GM21528 (cell line): ENCODE measurements around the gene TEX28.
"Not testable (repeated sequence)": the region's sequence is repeated elsewhere in the genome, so short reads cannot be mapped to it uniquely, and the experiment has no call there.

Experiments used
- ATAC-seq: cut with Tn5 transposase; IDR thresholded peaks from one replicate; pipeline ENCODE4 v1.9.1; 2021; ENCODE audit warnings: mild to moderate bottlenecking, moderate library complexity; ENCODE audit not compliant: unreplicated experiment, low FRiP score

TEX28 gene

DNA sequence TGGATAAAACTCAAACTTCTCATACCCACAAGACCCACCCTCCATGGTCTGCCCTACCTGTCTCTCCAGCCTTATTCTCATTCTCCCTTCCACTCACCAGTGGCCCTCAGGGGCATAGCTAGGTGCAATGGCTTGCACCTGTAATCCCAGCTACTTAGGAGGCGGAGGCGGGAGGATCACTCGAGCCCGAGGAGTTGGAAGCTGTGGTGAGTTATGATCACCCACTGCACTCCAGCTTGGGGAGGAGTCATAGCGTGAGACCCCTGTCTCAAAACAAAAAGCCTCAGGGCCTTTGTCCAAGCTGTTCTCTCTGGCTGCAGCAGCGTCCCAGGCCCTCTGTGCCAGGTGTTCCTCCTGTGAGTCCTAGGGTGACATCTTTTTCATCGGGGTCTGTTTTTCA is 17.2 kb upstream of the TEX28 start:
- no peak for ATAC-seq

- no peak for ATAC-seq
Measured at GRCh38 chrX:154310616-154311536, 16.0 kb upstream of the TEX28 start.

- no peak for ATAC-seq
Measured at GRCh38 chrX:154309041-154309775, 14.3 kb upstream of the TEX28 start.

GRCh38 chrX:154308108-154308946 is 13.4 kb upstream of the TEX28 start:
- no peak for ATAC-seq

DNA sequence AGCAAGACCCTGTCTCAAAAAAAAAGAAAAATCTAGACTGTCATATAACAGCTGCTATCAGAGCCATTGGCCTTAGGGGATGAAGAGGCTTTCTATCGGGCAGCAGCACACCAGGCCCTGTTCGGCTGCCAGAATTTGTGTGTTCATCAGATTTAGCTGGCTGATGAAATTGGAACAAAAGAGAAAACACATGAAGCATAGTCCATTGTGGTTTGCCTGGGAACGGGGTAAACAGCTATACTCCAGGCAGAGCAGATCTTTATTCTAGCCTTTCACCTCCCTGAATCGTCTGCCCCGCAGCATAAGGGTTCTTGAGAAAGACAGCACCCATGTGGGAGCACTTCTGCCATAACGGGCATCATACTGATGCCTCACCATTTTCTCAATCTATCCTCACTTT is 12.3 kb upstream of the TEX28 start:
- ATAC-seq, result no peak

DNA sequence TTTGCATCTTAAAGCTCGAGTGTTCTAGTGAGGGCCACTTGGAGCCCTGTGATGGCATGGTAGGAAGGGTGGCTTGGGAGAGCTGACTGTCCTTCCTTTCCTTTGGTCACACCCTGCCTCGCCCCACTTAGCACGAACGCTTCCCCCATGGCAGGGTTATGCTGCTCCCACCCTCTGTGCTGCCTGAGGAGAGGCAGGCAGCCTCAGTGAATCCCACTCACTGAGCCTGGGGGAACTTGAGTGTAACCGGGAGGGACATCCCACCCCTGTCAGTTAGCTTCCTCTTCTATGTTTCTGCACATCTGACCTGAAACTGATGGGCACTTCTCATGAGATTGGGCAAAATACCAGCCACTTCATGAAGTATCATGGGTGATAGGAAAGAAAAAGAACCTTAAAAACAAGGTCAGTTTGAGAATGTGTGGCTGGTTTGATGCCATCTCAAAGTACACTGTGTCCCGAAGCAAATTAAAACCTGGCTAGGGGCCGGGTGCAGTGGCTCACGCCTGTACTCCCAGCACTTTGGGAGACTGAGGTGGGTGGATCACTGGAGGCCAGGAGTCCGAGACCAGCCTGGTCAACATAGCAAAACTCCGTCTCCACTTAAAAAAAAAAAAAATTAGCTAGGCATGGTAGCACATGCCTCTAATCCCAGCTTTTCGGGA is 10.7 kb upstream of the TEX28 start:
- no peak for ATAC-seq

GRCh38 chrX:154304846-154305245 is 9.9 kb upstream of the TEX28 start:
- no peak for ATAC-seq

DNA sequence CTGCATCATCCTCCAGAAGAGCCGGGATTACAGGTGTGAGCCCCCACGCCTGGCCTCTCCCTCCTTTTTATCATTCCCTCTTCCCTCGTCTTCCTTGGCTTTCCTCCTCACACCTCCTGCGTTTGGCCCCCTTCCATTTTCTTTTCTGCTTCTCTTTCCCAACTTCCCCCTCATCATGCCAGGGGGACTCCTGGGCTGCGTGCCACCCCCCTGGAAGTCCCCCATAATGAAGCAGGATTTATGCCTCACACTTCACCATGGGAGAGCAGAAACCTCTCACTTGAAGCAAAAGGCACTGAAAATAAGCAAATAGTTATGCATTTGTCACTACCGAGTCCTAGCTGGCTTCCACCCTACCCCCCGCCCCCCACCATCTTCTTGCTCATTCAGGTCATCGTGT is 8.6 kb upstream of the TEX28 start:
- ATAC-seq, result no peak

DNA sequence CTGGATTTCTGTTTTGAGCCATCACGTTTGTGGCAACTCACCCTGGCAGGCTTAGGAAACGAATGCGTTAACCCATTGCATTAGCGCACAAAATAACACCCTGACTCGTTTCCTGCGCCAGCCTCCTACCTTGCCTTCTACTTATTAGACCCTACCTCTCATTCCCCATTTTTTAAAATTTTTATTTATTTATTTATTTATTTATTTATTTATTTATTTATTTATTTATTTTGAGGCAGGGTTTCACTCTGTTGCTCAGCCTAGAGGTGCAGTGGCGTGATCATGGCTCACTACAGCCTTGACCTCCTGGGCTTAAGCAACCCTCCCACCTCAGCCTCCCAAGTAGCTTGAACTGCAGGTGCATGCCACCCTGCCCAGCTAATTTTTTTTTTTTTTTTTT is 8.1 kb upstream of the TEX28 start:
- ATAC-seq, result not testable (repeated sequence)

GRCh38 chrX:154300816-154301215 is 5.9 kb upstream of the TEX28 start:
- ATAC-seq, result no peak

- no peak for ATAC-seq
Measured at GRCh38 chrX:154298312-154298711, 3.4 kb upstream of the TEX28 start.

DNA sequence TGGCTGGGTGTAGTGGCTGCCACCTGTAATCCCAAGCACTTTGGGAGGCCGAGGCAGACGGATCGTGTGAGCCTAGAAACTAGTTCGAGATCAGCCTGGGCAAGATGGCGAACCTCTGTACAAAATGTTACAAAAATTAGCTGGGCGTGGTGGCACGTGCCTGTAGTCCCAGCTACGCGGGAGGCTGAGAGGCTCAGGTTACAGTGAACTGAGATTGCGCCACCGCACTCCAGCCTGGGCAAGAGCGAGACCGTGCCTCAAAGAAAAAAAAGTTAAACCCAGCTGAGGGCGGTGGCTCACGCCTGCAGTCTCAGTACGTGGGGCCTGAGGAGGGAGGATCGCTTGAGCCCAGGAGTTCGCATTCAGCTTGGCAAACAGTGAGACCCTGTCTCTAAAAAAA is 1.8 kb upstream of the TEX28 start:
- ATAC-seq, result no peak

DNA sequence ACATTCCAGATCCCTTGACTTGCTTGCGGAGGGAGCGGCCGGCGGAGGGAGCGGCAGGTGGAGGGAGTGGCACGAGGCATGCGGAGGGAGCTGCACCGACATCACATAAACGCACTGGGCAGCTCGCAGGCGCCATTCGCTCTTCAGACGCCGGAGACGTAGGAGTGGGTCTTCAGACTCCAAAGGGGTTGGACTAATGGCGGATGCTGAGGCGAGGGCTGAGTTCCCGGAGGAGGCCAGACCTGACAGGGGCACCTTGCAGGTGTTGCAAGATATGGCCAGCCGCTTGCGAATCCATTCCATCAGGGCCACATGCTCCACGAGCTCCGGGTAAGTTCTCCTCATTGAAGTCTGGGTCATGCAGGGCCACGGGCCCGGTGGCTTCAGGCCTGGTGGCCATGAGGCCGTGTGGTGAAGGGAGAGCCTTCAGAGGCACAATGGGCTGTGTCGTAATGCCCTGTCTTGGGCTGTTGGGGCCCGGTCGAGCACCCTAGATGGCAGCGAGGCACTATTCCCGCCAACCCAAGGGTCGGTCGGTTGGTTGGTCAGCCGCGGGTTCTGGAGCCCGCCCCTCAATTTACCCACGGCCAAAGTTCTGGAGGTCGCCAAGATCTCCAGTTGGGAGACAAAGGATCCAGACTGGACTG is 863 bp upstream of the TEX28 start, which contains the start of gene TKTL1:
Gene TKTL1 (plus strand): TSS at position 132 of the 647 bp plus-strand sequence. CDS start 65 bp downstream, at position 197.
- ATAC-seq, result no peak

GRCh38 chrX:154286406-154286805 is 8.5 kb downstream of the TEX28 start:
- ATAC-seq, result not testable (repeated sequence)

- not testable (repeated sequence) for ATAC-seq
Measured at GRCh38 chrX:154284489-154285338, 10.2 kb downstream of the TEX28 start.

- ATAC-seq, result not testable (repeated sequence)
Measured at GRCh38 chrX:154269245-154269644, 25.7 kb downstream of the TEX28 start.

DNA sequence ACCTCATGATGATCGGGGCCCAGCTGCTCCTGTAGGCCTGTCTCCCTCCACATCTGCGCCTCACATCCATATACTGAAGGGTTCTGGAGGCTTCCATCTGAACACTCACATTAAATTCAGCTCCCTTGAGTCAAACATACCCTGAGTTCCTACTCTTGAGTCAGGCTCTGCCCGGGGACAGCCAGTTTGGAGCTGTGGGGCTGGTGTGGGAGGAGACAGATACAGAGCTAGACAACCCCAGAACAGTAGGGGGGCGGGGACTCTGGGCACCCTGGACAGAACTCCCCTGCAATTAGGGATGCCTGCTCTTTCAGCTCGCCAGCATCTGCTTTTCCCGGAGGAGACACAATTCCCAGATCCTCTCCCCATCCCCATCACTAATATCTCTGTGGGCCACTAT is 31.9 kb downstream of the TEX28 start:
- ATAC-seq, result not testable (repeated sequence)

DNA sequence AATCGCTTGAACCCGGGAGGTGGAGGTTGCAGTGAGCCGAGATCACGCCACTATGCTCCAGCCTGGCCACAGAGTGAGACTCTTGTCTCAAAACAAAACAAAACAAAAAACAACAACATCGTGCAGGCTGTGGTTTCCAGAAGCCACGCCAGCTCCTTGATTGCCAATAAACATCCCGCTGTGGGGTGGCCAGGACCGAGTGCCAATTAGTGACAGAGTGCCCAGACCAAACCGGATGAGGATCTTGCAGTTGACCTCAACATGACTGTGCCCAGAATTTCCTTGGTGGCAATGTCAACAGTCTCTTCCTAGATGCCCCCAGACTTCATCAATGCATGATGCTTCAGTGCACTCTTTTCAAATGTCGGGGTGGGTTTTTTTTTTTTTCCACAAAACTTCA is 36.2 kb downstream of the TEX28 start:
- not testable (repeated sequence) for ATAC-seq

DNA sequence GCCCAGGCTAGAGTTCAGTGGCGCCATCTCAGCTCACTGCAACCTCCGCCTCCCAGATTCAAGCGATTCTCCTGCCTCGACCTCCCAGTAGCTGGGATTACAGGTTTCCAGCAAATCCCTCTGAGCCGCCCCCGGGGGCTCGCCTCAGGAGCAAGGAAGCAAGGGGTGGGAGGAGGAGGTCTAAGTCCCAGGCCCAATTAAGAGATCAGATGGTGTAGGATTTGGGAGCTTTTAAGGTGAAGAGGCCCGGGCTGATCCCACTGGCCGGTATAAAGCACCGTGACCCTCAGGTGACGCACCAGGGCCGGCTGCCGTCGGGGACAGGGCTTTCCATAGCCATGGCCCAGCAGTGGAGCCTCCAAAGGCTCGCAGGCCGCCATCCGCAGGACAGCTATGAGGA is 37.6 kb downstream of the TEX28 start, which contains the start of gene OPN1MW3:
Gene OPN1MW3 (plus strand): TSS at position 301 of the 400 bp plus-strand sequence. CDS start 38 bp downstream, at position 339.
- not testable (repeated sequence) for ATAC-seq
